Stimulated activated CD4-positive, alpha-beta T cell treated with anti-CD3 and anti-CD28 coated beads, Interleukin-12 subunit alpha, Interleukin-12 subunit beta, amount 100 ng/mL, for 48 hours (primary cell): ENCODE measurements around the gene FRRS1L.

Experiments used
- DNase-seq, 3 donors: peaks; one replicate each; pipeline ENCODE4 v3.0.0-alpha.2; 2020; ENCODE audit warnings: low read depth in 2 of 3, low spot score in 1 of 3

Gene FRRS1L

GRCh38 chr9:109107402-109108240 lies 59.4 kb downstream of the FRRS1L start:
- DNase-seq, result no peak

DNA sequence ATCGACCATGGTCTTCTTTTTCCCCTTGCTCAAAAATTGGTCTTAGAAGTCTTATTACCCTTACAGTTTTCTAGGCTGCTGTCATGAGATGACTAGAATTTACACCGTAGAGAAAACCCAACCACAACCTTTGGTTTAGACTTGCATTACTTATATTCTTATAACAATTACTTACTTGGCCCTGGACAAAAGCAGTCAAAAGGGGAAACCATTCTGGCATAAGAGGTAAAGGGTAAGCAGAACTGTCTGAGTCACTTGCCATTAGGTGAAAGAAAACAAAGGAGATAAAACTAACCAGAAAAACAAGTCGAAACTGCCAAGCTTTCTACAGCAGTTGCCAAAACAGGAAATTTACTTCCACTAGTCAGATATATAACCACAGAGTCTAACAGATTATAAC lies 65.2 kb downstream of the FRRS1L start:
- no peak for DNase-seq

GRCh38 chr9:109101202-109101595 lies 65.8 kb downstream of the FRRS1L start:
- DNase-seq, result no peak

- DNase-seq, result no peak
Observed at GRCh38 chr9:109100543-109101201, 66.4 kb downstream of the FRRS1L start.

GRCh38 chr9:109098960-109099308 lies 68.1 kb downstream of the FRRS1L start:
- DNase-seq, result no peak

DNA sequence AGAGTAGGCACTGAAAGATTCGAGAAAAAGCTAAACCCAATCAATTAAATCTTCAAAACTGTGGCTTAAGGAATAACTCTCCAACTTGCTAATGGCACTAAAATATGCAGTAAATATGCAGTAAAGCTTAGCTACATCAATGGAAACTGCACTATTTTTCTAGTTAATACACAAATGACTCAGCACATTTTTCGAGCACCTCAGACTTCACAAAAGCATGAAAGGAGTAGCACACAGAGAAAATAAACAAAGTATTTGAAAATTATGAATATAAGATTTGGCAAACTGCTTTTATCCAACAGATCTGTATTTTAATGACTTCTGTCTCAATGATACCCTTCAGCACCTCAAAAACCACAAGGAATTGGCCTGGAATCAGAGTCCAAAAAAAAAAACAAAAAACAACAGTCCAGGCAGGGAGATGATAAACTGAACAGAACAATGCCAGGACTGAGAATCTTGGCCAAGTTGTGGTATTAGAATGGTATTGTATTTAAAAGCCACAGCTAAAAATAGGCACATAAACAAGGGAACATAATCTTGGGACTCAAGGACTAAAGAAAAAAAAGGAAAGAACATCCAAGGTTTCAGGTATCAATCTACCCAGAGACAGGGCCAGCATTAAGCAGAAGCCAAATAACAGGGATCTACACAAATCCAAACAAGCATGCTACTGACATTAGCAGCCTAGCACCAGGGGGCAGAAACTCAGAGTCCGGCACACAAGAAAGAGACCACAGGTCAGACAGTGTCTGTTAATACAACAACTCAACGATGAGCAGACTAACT lies 68.7 kb downstream of the FRRS1L start:
- no peak for DNase-seq

DNA sequence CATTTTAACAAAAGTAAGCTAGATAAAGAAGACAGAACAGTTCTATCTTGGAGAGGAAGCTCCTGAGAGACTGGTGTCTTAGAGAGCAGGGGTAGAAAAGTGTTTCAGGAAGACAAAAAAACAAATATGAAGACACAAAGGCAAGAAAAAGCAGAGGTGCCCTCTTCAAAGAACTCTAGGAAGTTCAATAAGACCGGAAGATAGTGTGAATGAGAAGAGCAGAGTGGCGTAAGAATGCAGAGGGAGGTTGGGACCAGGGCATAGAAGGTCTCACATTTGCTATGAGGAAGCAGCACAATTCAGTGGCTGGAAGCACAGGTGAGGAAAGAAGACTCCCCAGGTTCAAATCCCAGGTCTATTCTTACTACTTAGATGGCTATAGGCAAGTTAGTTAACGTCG lies 69.9 kb downstream of the FRRS1L start:
- no peak for DNase-seq

DNA sequence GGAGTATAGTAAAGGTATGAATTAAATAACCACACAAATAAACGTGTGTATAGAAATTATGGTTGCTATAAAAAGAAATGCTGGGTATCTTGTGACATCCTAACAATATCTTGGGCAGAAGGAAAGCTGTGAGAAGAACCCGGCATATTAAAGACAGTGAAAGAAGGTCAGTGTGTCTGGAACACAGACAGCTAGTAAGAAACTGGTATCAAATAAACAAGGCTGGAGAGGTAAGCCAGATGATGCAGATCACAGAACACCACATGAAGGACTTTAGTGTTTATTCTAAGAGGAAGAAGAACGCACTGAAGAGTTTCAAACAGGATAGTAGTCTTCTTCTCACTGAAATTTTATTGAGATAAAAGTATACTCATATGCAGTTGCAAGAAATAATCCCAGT lies 71.7 kb downstream of the FRRS1L start:
- DNase-seq, result no peak

- no peak for DNase-seq
Observed at GRCh38 chr9:109094268-109094667, 72.8 kb downstream of the FRRS1L start.

- no peak for DNase-seq
Observed at GRCh38 chr9:109092587-109092986, 74.5 kb downstream of the FRRS1L start.

DNA sequence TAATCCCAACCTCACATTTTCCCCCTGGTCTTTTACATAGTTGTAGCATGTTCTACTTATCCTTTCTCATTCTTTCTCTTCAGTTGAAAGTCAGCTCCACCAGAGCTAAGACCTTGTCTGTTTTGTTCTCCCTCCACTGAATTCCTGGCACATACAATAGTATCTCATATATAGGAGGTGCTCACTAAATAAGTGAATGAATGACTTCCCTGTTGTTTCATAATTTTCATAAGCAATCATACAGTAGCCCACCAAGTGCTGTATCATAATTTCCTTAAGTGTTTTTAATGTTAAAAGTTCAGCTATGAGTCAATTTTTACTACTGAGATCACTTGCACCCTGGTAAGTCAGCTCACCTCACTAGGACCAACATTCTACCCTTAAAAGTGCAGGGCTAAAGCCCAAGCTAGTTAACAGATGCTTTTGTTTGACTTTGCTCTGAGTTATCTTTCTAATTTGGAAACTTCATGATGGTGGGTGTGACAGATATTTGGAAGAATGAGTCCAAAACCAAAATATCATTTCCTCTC lies 74.9 kb downstream of the FRRS1L start:
- no peak for DNase-seq

DNA sequence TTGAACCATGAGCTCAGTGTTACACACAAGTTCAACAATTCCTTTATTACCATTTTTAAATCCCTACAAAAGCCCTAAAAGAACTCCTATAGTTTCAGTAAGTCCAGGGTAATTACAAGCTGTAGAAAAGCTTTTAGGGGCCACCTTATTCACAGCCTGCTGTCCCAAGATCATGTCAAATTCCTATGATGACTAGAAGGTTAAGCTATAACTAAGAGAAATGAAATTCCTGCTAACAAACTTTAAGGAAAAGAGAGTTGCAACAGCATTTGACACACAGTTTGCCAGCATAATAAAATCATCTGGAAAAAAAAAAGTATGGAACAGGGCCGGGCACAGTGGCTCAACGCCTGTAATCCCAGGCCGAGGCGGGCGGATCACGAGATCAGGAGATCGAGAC lies 78.8 kb downstream of the FRRS1L start:
- no peak for DNase-seq

- DNase-seq, result no peak
Observed at GRCh38 chr9:109087795-109088194, 79.3 kb downstream of the FRRS1L start.

DNA sequence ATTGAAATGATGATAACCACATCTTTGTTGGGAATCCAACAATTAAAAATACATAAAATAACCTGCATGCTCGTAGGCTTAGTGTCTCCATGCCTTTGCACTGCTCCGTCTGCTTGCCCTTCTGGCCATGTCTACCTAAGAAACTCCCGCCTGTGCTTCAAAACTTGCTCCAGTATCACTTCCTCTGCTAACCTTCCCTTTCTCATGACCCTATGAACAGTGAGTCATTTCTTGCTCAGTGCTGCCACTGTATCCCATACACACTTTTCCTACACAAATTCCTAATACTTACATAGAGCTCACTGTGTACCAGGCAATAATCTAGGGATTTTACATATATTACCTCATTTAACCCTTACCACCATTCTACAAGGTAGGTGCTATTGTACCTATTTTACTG lies 80.8 kb downstream of the FRRS1L start:
- no peak for DNase-seq

- no peak for DNase-seq
Observed at GRCh38 chr9:109085510-109085909, 81.5 kb downstream of the FRRS1L start.

DNA sequence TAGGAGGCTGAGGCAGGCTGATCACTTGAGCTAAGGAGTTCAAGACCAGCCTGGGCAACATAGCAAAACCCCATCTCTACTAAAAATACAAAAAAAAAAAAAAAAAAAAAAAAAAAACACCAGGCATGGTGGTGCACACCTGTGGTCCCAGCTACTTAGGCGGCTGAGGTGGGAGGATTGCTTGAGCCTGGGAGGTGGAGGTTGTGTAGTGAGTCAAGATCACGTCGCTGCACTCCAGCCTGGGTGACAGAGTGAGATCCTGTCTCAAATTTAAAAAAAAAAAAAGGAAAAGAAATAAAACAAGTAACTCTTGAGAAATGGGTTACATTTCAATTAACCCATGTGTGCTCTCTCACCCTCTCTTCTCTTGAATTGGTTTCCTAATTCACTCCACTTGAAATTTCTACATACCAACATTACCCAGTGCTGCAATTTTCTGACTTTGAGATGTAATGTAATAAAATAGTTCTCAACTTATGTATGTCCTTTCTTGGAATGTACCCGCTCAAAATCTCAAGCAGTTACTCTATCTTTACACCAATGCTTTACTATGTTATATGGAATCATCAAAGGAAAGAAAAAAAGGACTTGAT lies 83.1 kb downstream of the FRRS1L start:
- DNase-seq, result no peak

DNA sequence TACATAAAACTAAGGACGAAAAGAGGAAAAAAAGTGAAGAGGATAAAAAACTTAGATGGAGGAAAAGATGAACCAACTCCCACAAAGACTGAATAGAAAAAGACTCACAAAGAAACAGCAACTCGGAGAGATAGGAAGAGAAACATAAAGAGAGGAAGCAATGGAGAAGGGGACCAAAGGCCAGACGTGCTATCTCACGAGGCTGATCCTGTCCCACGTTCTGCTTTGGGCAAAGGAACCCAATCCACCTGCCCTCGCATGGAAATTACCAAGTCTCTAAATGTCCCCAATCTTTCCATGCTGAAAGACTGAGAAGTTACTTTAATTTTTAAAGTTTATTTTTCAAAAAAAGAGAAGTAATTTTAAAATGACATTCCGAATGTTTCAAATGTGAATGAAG lies 83.9 kb downstream of the FRRS1L start:
- no peak for DNase-seq

DNA sequence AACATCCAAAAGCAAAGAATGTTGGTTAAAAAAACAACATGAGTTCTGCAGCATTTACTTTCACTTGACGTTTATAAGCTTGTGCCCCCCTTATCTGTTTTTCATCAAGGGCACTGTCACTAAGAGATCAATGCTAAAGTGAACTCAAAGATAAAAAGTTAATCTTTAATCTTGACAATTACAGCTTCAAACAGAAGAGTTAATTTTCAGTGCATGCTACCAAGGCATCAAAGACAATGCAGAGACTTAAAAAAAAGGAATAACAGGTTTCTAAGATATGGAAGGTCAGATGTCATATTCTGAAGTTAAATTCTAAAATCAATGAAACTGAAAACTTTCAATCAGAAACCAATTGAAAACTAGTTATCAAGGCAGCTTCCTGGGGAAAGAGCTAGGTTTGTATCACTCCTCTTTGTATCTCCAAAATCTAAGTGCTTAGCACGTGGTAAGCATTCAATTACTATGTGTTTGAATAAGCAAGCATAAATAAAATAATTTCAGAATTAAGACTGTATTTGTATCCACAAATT lies 84.9 kb downstream of the FRRS1L start:
- DNase-seq, result no peak
